Hepatocyte (in vitro differentiated cells): ENCODE results near the gene RMND1.

Experiments used
- EZH2 ChIP-seq: fragments of 200-600 bp; sonication (generic); IDR thresholded peaks from 2 replicates; pipeline ENCODE4 v1.6.1; 2016; ENCODE audit warnings: antibody characterized with exemption, mild to moderate bottlenecking, borderline replicate concordance
- TF ChIP-seq, protein P1 (sequence below): fragments of 200-600 bp; sonication (generic); IDR thresholded peaks from 2 replicates; pipeline ENCODE4 v1.5.1; 2016; ENCODE audit warnings: antibody characterized with exemption, mild to moderate bottlenecking; ENCODE audit not compliant: poor library complexity

- TF ChIP-seq, protein P1, sequence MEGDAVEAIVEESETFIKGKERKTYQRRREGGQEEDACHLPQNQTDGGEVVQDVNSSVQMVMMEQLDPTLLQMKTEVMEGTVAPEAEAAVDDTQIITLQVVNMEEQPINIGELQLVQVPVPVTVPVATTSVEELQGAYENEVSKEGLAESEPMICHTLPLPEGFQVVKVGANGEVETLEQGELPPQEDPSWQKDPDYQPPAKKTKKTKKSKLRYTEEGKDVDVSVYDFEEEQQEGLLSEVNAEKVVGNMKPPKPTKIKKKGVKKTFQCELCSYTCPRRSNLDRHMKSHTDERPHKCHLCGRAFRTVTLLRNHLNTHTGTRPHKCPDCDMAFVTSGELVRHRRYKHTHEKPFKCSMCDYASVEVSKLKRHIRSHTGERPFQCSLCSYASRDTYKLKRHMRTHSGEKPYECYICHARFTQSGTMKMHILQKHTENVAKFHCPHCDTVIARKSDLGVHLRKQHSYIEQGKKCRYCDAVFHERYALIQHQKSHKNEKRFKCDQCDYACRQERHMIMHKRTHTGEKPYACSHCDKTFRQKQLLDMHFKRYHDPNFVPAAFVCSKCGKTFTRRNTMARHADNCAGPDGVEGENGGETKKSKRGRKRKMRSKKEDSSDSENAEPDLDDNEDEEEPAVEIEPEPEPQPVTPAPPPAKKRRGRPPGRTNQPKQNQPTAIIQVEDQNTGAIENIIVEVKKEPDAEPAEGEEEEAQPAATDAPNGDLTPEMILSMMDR, result no peak
- TF ChIP-seq EZH2, result no peak
Measured at GRCh38 chr6:151357758-151358436, 94.0 kb downstream of the RMND1 start.
